NB4 (cell line): ENCODE data around the gene CTCFL.

Experiments used
- CTCF ChIP-seq: IDR thresholded peaks from one replicate; pipeline ENCODE4 v1.5.1; 2012; ENCODE audit warnings: low read depth, low read length
- POLR2A ChIP-seq: IDR thresholded peaks from 2 replicates; pipeline ENCODE4 v1.6.1; 2011; ENCODE audit warnings: mild to moderate bottlenecking; ENCODE audit not compliant: insufficient read length; ENCODE audit errors: extremely low read depth

- TF ChIP-seq CTCF: no peak
- no peak for TF ChIP-seq POLR2A
Observed at GRCh38 chr20:57476084-57476526, 48.8 kb downstream of the CTCFL start.
